GM12892 (cell line): Measurements from ENCODE around the gene MYOM1.

Experiments used
- POLR2A ChIP-seq: IDR thresholded peaks from 2 replicates; pipeline ENCODE4 v1.6.1; 2011; ENCODE audit warnings: low read depth, low read length, control low read depth
- POLR2AphosphoS5 ChIP-seq: IDR thresholded peaks from 2 replicates; pipeline ENCODE4 v1.6.1; 2011; ENCODE audit warnings: low read depth, low read length, control low read depth

DNA sequence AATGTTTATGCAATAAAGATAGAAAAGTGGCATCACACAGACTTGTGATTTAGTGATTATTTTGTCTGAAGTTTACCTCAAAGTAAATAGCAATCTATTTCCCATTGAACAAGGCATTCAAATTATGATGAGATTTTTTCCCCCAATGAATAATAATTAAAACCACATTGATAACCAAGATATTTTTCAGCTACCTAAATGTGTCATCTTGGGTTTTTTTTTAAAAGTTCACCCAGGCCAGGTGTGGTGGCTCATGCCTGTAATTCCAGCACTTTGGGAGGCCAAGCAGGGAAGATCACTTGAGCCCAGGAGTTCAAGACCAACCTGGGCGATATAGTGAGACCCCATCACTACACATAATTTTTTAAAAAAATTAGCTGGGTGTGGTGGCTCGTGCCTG is 27.0 kb downstream of the MYOM1 start:
- TF ChIP-seq POLR2A, result no peak
- TF ChIP-seq POLR2AphosphoS5, result no peak
